ENCODE data around the gene FBXL4.

FBXL4 gene

DNA sequence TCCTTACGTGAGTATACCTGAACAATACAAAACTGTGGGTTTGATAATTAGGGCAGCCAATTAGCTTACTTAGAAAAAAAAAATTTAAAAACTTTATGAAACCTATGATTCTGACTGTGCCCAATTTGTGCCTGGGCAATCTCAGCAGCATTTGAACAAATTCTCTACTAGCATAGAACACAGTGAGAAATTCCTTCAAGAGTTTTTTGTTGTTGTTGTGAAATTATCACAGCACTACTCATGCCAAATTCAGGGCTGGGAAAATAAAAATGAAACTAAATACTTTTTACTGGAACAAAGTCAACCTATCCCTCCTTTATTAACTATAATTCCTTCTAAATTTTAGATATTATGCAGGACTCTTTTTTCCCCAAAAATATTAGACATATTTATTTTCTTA lies 70.5 kb downstream of the FBXL4 start:
- no peak for DNase-seq

DNA sequence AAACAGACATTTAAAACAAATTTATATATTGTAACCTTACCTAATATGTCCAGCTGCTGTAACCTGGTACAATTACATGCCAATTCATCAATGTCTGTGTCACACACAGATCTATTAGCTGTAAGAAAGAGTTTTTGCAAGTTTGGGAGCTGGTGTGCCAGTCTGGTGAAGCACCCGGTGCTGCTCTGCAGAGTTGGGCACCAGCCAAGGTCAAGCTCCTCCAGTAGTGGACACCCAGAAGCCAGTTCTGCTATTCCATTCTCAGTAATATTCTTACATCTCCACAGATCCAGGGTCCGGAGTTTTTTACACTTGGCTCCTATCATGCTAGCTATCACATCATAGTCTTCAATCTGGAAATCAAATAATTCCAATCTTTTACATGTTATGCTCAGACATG lies 72.4 kb downstream of the FBXL4 start:
- DNase-seq = no peak

DNA sequence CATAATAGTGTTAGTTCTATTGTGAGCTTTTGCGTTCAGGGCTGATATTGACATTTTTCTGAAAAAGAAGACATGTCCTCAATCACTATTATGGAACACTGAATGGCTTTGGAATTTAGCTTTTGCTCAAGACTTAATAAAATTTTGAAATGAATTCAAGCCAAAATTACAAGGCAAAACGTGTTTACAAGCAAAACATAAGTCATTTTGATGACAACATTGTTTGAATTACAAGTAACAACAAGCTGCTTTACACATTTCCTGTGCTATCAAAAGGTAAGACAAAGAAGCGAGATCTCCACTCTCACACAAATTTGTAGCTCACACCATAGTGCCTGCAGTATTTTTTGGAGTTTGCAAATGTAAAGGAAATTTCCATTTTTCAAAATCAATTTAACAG lies 75.9 kb downstream of the FBXL4 start:
- DNase-seq = no peak

DNA sequence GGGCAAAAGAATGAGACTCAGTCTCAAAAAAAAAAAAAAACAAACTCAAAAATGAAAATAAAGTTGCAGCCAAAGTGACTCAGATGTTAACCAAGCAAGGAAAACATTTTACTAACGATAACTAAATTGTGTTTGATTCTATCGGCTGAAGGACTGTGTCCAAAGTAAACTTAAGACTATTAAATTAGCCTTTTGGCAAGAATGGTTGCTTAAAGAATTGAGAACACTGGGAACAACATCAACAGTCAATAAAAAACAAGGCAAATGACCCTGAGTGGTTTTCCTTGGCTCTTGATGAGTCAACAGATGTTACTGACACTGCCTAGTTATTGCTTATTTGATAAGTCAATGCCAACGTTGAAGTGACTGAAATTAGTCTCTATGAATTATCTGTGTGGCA lies 76.7 kb downstream of the FBXL4 start:
- DNase-seq = no peak

DNA sequence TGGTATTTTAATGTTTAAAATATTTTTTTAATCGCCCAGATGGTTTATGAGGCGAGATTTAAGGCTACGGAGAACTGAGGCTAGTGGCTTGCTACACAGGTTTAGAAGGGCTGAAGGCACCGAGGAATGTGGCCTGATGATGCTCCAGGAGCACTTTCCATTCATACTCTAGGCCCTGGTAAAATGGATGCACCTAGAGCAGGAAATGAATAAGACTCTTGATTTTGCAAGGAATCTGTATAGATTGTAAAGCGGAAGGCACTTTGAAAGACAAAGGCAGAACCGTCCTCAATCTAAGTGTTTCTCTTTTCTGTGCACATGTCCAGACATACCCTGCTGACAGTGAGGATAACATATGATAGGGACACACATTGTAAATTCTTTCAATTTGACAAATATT lies 83.2 kb downstream of the FBXL4 start:
- DNase-seq = no peak

DNA sequence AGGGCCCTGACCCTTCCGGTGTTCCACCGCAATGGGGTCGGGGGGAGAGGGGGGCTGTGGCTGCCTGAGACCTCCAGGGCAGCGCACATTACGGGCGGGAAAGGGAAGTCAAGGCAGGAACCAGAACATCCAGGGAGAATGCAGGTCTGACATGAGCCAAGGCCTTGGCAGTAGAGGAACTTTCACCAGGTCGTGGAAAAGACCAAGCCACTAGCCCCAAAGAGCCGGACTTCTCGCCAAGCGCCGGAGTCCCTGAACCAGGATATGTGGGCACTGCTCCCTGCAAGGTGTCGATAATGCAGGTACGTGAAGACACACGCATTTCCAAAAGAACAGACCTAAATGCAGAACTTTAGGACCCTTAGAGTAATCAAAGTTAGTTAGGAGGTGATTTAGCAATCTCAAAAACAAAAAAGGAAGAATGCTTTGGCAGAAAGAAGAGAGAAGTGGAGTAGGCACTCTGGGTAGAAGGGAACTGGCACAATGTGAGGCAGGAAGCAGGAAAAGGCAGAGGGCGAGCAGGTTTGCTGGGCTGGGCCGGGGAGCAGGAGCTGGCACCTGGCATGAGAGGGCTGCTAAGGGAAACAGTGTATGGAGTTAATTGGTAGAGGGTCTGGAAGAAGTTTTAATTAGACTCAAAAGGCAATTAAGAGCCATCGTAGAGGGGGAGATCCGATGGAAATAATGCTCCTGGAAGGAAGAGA lies 99.1 kb downstream of the FBXL4 start:
- DNase-seq = no peak

DNA sequence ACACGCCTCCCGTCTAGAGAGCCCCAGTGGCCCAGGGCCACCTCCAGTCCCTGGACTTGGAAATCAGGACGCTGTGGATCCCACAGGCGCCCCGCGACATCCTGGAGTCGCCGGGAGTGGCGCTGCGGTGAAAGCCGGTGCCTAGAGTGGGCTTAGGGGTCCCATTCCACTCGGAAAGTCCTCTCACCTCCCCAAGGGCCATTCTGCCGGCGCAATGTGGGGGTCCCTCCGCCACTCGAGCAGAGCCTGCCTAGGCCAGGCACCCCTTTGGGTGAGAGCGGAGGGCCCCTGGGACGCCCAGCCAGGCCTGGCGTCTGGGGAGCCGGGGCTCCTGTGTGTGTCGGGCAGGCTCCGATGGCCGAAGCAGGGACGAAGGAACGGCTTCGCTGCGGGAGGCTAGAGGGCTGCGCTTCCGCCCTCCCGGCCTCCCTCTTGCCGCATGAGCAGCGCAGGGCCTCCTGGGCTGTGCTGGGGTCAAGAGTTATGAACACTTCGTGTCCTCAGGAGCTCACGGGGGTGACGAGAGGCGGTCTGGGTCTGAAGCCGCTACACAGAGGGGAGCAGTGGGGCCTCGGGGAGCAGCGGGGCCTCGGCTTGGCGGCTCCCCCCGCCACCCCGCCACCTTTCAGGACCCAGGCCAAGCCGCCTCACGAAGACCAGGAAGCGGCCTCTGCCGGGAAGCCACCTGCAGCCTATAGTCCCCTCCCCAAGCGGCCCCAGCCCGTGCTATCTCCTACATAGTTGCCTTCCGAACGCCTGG lies 99.8 kb downstream of the FBXL4 start:
- no peak for DNase-seq

DNA sequence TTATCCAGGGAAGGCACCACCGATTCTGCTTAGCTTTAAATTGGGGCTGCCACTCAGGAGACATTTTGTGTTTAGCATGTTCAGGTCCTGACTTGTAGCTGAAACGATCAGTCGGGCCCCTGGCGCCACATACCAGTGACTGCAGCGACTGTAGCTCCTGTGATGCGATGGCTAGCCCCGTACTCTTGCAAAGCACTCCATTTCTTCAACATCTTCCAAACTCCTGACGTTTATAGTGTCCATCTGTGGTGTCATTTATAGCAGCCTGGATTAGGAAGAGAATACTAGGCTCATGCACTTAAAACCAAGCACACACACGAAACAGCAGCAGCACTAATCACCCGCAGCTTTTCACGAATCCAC lies 100.3 kb downstream of the FBXL4 start:
- DNase-seq = no peak

DNA sequence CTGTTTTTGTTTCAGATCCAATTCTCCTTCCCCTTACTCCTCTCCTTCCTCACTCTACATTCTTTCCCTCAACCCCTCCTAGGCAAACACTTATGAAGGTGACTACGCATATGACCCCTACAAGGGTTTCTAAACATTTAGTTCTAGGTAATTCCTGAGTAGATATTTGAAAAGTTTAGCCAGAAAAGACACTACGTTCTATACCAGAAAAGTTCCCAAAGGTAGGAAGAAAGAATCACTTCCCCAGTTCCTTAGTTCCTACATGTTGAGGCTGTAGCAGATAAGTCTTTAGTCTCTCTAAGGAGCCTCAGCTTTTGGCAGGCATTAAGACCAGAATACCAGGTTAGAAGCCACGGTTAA lies 101.7 kb downstream of the FBXL4 start:
- no peak for DNase-seq

DNA sequence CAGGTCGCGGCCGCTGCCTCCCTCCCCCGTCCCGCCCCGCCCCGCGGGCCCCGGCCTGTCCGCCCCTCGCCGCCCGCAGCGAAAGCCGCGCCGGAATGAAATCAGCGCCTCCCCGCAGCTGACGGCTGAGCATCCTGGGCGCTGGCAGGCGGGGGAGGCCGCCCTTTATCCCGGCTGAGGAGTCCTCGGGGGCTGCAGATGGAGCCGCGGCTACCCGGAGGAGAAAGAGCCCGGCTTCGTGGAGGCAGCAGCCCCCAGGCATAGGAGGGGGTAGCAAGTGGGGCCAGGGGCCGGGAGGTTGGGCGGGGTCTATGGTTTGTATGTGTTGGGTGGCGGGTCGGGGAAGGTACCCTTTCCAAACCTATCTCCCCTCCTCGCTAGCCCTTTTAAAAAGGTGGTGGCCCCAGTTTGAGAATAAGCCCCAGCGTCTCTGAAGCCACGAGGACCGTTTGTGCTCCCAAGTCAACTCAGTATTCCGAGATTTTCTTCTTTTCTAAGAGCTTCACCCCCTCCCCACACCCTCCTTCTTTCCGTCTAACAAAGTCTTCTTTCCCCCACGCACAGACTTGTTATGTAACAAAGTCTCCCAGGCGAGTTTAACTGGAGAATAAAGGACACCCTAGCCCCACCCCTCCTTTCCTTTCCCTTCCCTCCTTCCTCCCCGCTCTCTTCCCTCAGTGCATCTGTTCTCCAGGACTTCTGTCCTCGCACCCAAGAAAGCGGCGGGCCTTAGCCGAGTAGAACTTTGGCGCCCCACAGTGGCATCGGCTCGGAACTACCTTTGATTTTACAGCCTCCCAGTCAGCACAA lies 102.3 kb downstream of the FBXL4 start:
- DNase-seq = peak; percentile 63

DNA sequence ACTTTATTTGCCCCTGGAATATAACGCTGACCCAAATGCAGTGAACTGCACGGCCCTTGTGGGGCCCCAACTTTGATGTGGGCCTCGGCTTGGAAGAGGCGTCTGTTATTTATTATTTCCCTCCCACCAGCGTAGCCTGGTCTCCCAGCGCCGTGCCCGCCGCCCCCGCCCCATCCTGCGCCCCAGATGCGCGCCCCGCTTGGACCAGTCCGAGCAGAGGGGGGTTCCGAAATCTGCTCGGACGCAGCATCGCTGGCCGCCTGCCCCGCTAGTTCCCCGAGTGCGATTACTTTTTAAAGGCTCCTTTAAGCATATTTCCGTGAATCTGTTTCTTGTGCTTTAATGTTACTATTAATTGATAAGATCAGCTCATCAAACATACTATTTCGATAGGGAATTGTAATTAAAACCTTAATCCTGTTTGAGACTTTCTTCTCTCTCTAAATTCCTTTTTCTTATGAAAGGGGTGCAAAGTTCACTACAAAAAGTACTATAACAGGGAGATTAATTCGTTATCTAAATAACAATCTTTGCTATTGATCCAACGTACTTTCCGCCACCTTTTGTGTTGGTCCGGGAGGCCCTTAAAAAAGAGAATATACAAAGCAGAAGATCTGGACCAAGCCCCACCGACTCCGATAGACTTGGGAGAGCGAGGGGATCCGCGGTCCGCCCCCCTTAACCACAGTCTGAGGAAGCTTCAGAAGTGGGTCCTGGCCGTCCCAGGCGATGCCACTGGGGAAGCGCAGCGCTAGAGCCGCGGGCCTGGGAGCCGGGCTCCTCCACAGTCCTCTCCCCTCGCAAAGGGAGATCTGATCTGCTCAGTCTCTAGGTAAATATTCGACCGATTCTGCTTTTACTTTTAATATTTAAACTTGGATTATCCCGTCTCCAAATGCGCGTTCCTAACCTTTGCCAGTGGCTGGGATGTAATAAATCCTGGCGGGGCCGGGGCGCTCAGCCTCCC lies 103.2 kb downstream of the FBXL4 start:
- no peak for DNase-seq

DNA sequence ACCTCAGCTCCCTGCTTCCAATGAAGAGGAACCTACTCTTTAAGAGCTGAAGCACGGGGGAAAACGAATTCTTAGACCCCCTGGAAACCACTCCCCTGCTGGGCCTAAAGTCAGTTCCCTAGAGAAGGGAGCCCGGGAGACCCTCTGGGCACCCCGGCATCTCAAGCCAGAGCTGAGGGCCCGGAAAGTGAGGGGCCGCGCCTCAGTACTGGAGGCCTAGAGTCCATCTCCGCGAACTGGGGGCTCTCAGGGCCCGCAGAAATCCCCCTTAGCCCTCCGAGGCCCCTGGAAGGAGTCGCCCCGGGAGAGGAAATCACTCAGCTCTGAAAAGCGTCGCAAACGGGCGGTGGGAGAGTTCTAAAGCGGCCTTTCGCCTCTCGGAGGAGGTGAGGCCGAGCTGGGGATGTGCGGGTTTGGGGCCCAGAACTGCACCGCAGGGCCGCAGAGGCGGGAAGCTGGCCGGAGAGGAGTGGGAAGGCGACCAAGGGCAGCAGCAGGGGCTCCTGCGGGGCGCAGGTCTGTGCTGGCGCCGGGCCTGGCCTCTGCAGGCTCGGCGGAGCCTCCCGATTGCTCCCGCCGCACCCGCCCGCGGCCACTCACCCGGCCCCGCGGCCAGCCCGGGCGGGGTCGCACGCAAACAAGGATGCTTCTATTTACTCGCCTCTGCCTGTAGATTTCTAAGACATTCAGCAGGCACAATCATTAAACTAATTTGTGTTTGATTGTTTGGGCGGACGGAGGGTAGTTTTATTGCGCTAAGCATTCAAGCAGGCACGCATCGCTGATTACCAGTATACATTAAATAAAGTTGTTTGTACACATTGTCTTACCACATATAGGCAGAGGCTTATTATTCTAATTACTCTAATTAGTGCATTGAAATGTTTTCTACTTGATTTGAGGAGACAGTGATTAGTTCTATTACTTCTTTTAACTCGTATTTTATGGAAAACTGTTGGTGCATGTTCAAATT lies 104.2 kb downstream of the FBXL4 start:
- no peak for DNase-seq

DNA sequence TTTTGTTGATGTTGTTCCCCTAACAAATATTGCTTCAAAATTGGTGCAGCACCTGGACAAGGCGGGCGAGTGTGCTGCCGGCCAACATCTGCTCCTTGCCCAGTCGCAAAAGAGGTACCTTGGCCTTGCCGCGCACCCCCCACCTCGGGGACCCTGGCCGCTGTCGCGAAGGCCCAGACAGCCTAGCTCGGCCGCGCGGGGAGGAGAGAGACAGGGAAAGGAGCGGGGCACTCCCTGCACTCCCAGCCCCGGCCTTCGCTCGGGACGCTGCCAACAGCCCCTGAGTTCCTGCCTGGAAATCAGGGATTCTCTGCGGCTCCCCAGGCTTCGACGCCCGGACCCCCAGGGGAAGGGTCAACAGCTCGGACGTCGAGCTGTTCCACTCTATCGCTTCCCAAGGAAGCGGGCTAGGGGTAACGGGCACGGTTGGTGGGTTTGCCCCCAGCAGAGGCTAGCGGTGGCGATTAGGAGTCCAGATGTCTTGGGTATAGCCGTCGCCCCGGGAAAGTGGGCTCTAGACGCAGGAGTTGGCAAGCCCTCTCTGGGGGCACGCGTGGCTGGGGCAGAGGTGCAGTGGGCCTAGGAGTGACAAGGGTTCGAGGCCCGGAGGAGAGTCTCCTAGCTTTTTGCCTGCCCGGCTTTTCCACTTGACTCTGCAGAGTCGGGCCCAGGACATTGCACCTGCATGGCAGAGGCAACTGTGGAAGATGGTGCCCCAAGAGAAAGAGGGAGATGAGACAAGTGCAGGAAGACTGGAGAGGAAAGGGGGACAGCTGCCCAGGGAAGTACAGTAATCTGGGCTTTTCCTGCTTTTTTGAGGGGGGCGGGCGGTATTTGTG lies 105.2 kb downstream of the FBXL4 start:
- DNase-seq = no peak

DNA sequence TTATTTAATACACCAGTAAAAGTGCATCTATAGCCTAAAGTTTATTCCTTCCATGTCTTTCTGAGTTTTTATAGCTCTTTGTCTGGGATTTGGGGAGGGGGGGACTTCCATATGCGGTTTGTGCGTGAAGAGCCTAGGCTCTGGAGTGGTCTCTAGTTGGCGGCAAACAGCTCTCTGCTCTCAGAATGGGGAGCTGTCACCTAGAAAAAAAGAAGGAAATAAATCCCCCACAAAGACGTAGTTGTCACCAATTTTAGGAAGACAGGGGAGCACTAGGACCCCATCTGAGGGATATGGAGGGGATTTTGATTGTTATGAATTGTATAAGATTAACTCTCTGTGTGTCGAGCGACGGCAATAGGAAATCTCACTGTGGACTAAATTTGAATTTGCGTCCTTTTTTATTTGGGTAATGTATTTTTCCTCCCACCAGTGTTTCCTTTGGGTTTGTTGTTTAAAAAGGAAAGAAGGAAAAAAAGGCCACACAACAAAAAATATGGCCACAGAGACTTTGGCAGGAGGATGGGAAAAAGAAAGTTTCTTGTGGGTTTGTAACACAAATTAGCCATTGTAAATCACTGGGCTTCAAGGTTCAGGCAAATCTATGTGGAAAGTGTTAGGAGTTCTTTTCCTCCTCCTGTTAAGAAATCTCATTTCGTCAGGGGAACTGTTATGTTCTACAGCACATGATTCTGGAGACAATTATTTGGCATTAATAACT lies 106.0 kb downstream of the FBXL4 start:
- DNase-seq = no peak

DNA sequence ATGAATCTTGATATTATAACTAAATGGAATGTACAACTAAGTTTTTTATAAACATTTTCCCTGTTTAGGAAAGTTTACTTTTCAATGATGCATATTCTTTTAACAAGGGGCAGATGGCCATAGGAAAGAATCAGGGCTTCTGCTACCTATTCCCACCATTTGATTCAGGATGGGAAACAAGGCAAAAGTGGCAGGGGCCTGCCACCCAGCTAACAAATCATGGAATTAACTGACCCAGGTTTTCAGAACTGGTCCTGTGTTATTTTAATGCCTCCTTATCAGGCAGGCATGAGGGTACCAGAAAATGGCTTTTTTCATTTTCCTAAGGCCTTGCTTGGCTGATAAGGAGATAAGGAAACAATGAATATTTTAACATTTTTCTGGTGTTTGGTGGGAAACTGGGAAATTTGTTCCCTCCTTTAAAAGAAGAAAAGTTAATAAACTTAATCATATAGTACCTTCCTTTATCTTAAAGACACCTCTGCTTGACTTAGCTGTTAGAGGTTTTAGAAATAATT lies 106.7 kb downstream of the FBXL4 start:
- DNase-seq = no peak

DNA sequence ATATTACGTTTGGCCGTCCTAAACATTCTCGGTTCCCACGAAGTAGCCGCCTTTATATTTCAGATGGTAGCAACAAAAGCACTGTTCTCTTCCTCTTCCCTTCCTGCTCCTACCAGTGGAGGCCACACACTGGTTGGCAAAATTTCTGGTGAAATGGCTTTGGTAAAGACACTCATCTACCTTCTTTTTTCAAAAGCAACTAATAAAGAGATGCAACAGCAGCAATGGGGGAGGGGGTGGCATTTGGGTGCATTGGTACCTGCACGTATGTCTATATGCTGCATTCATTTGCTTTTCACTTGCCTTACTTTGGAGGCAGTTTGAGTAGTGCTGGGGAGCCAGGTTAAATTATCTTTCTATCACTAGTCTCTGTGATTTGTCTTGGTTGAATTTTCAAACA lies 107.4 kb downstream of the FBXL4 start:
- DNase-seq = no peak

DNA sequence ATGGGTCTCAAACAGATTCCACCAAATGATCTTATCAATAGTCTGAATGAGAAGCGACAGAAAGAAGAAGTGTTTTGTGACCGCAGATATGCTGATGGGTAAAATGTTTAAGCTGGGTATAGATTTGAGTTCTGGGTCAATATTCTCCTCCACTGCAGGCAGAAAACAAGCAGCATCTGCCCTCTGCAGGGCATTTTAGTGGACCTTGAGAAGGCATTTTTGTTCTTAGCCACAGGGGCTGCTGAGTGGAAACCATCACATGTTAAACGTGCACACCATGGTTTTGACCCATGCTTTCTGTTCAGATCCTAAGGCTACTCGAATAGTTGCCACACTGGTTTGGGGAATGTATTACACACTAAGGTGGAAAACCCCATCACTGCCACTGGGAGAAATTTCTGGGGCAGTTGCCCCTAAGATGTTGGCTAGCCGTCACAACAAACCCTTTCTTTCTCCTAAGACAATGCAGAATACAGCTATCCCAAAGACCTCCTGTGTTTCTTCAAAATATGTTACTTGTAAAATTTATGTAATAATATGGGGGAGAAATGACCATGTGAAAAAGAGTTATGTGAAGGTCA lies 107.9 kb downstream of the FBXL4 start:
- no peak for DNase-seq

DNA sequence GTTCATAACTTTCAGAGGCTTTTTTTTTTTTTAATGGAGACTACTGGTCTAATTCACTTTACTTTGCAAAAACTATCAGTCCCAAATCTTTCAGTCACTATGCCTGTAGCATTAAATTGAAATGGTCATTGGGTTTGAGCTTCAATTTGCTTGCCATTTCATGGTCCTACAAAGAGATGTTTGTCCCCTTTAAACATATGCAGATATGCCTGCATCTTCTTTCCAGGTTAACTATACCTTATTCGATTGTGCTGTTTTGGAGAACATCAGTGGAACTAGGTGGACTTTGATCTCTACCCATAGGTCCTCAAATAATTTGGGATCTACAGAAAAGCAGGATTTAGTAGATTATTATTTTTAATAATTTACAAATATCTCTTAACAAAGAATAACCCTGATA lies 108.8 kb downstream of the FBXL4 start:
- DNase-seq = no peak

DNA sequence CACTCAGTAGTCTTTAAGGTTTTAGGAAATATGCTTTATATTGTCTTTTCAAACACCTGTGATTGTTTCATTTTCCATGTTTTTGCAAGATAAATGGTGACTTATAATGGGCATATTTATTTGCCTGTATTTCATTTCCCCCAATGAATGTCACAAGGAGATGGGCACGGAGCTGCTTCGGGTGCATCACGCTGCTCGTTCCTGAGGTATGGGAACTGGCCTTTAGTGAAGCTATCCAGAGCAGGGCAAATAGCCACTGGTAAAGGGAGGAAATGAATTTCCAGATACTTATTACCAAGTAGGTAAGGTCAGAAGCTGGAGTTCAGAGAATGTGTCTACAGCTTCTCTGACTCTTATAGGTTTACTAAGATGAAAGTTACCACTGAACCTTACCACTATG lies 109.7 kb downstream of the FBXL4 start:
- DNase-seq = no peak

Data from activated T-cell treated with anti-CD3 and anti-CD28 coated beads for 4 hours (primary cell).